DND-41 (cell line): ENCODE results near the gene RFX6.

Experiments
- EZH2 ChIP-seq: IDR thresholded peaks from 3 replicates; pipeline ENCODE4 v1.6.1; 2012; ENCODE audit warnings: borderline replicate concordance, low read depth, mild to moderate bottlenecking, moderate library complexity, low read length, inconsistent platforms; ENCODE audit not compliant: severe bottlenecking
- TF ChIP-seq, protein P1 (sequence below): IDR thresholded peaks from 2 replicates; pipeline ENCODE4 v1.5.1; 2012; ENCODE audit warnings: borderline replicate concordance, low read length, moderate library complexity, mild to moderate bottlenecking; ENCODE audit not compliant: poor library complexity, severe bottlenecking; ENCODE audit errors: extremely low read depth

DNA sequence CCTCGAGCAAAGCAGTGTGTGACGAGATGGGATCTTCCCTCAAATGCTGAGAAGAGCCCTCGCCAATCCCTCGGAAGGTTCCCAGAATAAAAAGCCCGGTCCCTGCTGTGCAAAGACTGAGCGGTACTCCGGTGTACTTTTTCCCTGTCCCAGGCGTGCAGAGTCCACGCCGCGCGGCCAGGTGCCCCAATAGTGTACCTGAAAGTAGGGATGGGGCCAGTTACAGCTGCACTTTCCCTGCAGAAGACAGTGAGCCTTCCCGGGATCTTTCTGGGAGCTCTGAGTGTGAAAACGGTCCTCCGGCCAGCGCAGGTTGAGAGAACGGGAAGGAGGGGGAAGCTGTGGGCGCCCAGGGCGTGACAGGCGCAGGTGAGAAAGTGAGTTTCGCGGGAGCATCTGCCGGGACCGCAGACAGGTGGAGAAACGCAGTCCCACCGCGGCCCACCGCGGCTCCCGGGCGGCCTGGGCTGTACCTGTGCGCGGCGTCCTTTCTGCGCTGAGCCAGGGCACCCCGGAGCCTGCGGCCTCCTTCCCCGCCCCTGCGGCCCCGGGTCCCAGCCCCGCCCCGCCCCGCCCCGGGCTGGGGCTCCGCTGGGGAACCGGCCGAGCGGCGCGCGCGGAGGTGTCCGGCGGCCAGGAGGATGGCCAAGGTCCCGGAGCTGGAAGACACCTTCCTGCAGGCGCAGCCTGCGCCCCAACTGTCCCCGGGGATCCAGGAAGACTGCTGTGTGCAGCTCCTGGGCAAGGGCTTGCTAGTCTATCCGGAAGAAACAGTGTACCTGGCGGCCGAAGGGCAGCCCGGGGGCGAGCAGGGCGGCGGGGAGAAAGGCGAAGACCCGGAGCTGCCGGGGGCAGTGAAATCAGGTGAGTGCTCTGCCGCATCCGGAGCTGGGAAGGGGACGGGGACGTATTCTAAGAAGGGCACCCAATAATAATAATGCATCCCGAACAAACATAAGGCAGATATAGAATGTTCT is at the start of gene RFX6:
- TF ChIP-seq, protein P1, sequence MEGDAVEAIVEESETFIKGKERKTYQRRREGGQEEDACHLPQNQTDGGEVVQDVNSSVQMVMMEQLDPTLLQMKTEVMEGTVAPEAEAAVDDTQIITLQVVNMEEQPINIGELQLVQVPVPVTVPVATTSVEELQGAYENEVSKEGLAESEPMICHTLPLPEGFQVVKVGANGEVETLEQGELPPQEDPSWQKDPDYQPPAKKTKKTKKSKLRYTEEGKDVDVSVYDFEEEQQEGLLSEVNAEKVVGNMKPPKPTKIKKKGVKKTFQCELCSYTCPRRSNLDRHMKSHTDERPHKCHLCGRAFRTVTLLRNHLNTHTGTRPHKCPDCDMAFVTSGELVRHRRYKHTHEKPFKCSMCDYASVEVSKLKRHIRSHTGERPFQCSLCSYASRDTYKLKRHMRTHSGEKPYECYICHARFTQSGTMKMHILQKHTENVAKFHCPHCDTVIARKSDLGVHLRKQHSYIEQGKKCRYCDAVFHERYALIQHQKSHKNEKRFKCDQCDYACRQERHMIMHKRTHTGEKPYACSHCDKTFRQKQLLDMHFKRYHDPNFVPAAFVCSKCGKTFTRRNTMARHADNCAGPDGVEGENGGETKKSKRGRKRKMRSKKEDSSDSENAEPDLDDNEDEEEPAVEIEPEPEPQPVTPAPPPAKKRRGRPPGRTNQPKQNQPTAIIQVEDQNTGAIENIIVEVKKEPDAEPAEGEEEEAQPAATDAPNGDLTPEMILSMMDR, result no peak
- no peak for TF ChIP-seq EZH2
